NCI-H2029 treated with DMSO at 0.1 percent for 48 hours (cell line): ENCODE data around the gene C6orf62.
"Not testable (repeated sequence)": the region's sequence is repeated elsewhere in the genome, so short reads cannot be mapped to it uniquely, and the experiment has no call there.

Source experiments
- DNase-seq: peaks from one replicate; lab custom pipeline; 2025; lab: John Stamatoyannopoulos, UW

C6orf62 gene

DNA sequence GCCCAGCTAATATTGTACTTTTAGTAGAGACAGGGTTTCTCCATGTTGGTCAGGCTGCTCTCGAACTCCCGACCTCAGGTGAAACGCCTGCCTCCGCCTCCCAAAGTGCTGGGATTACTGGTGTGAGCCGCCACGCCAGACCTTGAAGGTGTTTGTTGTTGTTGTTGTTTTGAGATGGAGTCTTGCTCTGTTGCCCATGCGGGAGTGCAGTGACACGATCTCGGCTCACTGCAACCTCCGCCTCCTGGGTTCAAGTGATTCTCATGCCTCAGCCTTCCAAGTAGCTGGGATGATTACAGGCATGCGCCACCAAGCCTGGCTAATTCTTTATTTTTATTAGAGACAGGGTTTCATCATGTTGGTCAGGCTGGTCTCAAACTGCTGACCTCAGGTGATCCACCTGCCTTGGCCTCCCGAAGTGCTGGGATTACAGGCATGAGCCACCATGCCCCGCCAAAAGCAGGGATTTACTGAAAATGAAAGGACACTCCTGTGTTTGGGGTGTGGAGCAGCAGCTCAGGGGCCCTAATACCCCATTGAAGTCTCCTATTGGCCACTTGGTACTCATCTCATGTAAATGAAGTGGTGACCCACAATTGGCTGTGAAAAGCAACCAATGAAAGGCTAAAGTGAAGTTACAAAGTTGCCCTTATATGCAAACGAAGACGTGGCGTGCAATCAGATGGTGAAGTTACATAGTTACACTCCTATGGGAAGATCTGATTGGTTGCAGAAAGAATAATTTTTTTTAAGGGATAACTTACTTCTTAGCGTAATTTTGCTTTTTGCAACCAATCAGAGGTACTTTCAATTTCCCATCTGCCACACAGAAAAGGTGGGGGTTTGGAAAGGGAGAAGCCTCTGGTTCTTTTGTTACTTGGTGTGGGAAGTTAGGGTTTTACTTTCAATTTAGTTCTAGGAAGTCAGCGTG is 50.6 kb downstream of the C6orf62 start:
- not testable (repeated sequence) for DNase-seq

DNA sequence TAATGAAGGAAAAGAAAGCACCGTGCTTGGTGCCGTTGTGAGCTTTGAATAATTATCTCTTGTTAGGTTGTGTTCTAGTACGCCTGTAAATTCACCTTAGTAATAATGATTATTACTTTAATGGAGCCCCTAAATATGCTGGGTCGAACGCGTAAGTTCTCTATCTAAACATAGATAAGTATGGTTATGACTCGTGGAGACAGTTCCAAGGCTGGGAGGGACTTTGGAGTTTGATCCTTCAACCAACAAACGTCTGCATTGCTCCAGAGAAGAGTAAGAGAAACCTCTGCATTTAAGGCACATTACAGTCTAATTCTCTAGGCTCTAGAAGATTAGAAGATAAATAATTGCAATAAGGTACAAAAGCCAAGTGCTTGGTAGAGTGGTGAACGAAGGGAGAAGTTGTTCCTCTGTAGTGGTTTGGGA is 51.6 kb downstream of the C6orf62 start:
- no peak for DNase-seq

DNA sequence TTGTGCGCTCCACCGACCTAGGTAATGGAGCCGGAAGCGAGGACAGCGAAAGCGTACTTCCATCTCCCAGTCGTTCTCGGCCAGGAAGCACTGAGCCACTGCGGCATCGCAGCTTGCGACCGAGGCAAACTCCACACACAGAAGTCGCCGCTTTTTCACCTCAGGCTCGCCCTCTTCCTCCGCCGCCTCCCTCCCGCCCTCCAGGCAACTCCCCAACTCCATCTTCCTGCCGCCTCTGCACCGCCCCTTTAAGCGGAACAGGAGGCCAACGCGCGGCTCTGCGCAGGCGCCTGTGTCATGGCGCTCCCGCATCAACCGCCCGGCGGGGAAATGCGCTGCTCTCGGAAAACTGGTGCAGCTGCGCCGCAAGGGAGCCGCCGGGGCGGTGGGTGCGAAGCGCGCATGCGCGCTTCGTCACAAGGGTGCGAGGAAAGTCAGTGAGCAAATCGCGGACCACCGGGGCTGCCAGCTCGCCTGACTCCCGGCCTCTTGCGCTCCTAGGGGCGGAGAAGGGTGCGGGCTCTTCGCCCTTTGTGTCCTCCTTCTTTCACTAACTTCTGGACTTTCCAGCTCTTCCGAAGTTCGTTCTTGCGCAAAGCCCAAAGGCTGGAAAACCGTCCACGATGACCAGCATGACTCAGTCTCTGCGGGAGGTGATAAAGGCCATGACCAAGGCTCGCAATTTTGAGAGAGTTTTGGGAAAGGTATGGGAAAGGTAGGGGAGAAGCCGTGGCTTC is 52.1 kb downstream of the C6orf62 start, which contains the start of the genes ACOT13 and TDP2:
Gene ACOT13 (plus strand): TSS at position 437 of the 737 bp plus-strand sequence. CDS start 187 bp downstream, at position 624.
Gene TDP2 (minus strand): TSS at position 259 of the 737 bp plus-strand sequence. CDS start 37 bp downstream, at position 222.
- DNase-seq: peak; percentile 89

DNA sequence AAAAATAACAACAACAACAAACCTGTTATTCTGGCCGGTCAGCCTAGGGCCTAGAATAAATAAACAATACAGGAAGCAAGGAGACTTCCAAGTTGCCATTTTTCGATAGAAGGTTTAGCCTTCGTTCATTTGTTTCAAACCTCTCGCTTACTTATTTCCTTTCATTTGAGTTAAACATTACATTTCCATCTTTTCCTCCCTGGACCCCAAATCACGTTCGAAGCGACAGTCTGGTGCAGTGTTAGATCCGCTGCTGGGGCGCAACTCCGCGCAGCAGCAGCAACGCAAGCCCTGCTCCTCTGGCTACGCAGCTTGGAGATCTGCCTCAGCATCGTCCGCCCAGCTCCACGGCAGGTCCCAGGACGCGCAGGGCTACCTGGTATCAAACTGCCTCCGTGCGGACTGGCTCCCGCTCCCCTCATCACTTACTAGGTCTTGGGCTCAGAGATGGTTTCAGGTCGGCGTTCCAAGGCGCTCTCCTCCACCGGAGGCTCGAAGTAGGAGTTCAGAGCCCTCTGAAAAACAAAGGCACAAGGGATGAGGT is 52.8 kb downstream of the C6orf62 start:
- no peak for DNase-seq

DNA sequence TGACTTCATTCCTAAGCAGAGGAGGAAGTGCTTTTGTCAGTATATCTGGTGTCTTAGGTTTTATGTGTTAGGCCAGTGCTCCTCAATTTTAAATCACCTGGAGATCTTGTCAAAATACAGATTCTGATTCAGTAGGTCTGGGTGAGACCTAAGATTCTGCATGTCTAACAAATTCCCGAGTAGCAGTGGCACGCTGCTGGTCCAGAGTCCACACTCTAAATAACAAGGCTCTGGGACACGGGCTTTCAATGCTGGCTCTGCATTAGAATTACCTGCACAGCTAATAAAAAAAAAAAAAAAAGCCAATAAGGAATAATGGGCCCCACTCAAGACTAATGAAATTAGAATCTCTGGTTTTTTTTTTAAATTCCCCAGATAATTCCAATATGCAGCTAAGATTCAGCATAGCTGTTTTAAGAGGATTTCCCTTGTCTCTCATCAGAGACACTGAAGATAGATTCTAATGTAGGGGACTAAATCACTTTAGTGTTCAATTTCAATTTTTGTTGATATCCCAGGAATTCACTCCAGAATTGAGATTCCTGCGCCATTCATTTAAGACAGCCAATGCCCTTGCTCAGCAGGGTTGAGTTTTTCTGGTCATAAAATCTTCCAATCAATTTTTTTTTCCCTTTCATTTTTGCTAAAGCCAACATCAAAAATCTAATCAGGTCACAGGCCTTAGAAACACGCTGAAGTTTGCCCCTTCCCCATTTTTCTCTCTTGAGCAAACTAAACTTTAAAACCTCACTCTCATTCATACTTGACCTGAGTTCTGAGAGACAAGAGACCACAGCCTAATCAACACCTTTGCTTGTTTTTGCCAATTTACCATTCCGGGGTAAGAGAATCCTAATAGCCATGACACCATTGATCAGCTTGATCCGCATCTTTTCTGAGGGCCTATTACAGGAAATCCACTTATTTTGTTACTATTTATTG is 54.6 kb downstream of the C6orf62 start:
- DNase-seq: no peak

DNA sequence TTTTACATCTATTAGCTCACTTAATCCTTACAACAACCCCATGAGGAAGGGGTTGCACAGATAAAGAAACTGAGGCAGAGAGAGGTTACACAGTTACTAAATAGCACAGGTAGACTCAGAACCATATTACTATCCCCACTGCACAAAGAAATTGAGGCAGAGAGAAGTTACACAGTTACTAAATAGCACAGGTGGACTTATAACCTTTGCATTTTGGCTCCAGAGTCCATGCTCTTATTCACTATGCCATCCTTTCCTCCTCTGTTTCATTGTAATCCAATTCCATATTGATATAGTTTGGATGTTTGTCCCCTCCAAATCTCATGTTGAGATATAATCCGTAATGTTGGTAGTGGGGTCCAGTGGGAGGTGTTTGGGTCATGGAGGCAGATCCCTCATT is 55.8 kb downstream of the C6orf62 start:
- DNase-seq: no peak

DNA sequence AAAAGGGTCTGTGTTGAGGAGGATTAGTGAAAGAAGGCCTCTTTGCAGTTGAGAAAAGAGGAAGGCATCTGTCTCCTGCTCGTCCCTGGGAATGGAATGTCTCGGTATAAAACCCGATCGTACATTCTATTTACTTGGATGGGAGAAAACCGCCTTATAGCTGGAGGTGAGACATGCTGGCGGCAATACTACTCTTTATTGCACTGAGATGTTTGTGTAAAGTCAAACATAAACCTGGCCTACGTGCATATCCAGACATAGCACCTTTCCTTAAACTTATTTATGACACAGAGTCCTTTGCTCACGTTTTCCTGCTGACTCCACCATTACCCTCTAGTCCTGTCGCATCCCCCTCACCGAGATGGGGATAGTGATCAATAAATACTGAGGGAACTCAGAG is 56.7 kb downstream of the C6orf62 start:
- no peak for DNase-seq

DNA sequence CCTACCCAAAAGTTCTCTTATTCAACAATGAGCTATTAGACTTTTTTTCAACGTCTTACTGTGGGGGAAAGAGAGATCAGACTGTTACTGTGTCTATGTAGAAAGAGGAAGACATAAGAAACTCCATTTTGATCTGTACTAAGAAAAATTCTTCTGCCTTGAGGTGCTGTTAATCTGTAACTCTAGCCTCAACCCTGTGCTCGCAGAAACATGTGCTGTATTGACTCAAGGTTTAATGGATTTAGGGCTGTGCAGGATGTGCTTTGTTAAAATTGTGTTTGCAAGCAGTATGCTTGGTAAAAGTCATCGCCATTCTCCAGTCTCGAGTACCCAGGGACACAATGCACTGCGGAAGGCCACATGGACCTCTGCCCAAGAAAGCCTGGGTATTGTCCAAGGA is 57.2 kb downstream of the C6orf62 start:
- not testable (repeated sequence) for DNase-seq

DNA sequence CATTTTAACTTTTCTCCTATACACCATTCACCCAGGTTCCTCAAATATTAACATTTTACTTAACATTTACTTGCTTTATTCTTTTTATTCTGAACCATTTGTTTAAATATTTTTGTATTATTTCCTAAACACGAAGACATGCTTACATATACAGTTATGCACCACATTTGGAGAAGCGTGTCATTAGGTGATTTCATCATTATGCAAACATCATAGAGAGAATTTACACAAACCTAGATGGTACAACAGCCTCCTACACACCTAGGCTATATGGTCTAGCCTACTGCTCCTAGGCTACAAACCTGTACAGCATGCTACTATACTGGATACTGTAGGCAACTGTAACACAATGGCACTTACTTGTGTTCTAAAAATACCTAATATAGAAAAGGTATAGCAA is 58.8 kb downstream of the C6orf62 start:
- no peak for DNase-seq

DNA sequence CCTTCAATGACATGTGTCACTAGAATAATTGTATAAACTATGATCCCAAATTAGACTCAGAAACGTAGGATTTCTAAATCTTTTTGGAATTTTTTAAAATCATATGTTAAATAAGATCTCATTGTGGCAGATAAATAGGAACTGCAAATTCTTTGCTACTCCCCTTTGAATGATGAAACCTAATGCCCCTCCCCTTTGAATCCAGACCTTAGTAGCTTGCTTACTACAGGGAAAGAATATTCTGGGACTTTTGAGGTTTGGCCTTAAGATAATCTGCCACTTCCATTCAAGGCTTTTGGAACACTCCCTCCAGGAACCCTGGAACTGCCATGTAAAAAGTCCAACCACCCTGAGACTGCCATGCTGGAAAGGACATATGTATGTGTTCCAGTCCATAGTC is 59.4 kb downstream of the C6orf62 start:
- no peak for DNase-seq

DNA sequence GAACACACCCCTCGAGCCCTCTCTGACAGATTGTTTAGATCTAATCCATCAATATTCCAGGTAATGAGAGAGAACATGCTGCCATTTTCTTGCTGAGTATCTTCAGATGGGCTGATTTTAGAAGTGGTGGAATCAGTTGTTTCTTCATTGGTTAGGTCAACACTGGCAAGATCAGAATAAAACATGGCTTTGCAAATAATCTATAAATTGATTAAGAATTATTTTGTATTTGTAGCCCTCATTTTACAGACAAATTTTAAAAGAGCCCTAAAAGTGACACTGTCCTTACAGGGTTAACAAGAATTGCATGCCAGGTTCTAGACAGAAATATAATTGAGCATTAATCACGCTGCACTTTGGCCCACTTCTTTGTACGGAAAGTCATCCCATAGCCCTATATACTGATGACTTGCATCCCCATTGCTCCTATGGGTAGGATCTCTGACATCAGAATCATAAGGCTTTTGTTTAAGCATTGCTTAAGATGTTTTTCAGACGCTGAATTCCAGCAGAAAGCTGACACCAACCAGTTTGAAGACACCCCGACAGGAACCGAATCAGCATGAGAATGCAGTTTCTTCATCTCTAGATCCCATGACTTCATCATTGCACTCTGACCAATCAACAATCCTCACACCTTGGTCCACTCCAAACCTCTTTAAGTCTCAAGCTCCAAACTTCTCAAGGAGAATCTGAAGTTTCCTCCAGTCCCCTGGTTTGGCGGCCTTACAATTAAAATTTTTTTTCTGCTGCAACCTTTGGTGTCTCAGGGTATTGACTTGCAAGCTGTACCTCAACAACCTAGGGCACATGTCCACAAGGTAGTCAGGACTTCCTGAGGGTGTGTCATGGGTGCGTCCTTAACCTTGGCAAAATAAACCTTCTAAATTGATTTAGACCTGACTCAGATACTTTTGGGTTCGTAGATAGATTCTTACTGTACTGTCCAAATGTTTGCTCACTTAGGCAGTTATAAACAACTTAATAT is 60.1 kb downstream of the C6orf62 start:
- no peak for DNase-seq

DNA sequence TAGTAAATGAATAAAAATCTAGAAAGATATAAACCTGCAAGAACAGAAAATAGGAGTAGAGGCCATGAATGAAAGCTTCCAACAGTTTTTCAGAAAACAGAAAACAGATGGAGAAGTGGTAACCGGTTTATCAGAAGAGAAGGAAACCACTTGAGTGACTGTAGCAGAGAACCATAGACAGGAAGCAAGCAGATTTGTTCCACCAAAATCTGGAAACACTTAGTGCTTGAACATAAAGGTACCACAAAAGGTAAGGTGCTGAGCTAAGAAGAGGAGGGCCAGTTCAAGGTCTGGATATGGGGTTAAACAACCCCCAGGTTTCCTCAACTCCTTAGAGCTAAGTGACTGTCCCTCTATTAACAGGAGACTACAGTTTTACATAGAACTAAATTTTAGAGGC is 63.7 kb downstream of the C6orf62 start:
- no peak for DNase-seq
